GM21576 (cell line): ENCODE measurements around the gene ASMT.
"Not testable (repeated sequence)": the region's sequence is repeated elsewhere in the genome, so short reads cannot be mapped to it uniquely, and the experiment has no call there.

Experiments
- ATAC-seq: cut with Tn5 transposase; IDR thresholded peaks from one replicate; pipeline ENCODE4 v1.9.1; 2021; ENCODE audit warnings: mild to moderate bottlenecking, moderate library complexity; ENCODE audit not compliant: unreplicated experiment

Gene ASMT

GRCh38 chrX:1614927-1615326 is at the start of gene ASMT:
Gene ASMT, plus strand, starts transcription at chrX:1615059. Its CDS starts 141 bp downstream, at chrX:1615200.
- no peak for ATAC-seq

- not testable (repeated sequence) for ATAC-seq
Measured at GRCh38 chrX:1574181-1574580, 40.7 kb upstream of the ASMT start.

GRCh38 chrX:1576201-1576992 is 38.5 kb upstream of the ASMT start:
- no peak for ATAC-seq

GRCh38 chrX:1577845-1578244 is 37.0 kb upstream of the ASMT start:
- no peak for ATAC-seq

GRCh38 chrX:1578511-1579173 is 36.2 kb upstream of the ASMT start:
- ATAC-seq = no peak

- ATAC-seq = no peak
Measured at GRCh38 chrX:1581132-1581531, 33.7 kb upstream of the ASMT start.

GRCh38 chrX:1582686-1583437 is 32.0 kb upstream of the ASMT start:
- ATAC-seq = peak; percentile 65

GRCh38 chrX:1584237-1585011 is 30.4 kb upstream of the ASMT start:
- no peak for ATAC-seq

GRCh38 chrX:1587161-1587560 is 27.7 kb upstream of the ASMT start:
- ATAC-seq = no peak

GRCh38 chrX:1589356-1590130 is 25.3 kb upstream of the ASMT start:
- no peak for ATAC-seq

GRCh38 chrX:1591102-1591862 is 23.6 kb upstream of the ASMT start, which contains the start of gene AKAP17A:
Gene AKAP17A, plus strand, starts transcription at chrX:1591604. Its CDS starts 1,859 bp downstream, at chrX:1593463.
- peak; percentile 76 for ATAC-seq

- peak; percentile 2 for ATAC-seq
Measured at GRCh38 chrX:1591863-1592469, 22.9 kb upstream of the ASMT start.

GRCh38 chrX:1592470-1593142 is 22.3 kb upstream of the ASMT start:
- peak; percentile 39 for ATAC-seq

- no peak for ATAC-seq
Measured at GRCh38 chrX:1593286-1594271, 21.3 kb upstream of the ASMT start.

GRCh38 chrX:1595711-1596060 is 19.2 kb upstream of the ASMT start:
- no peak for ATAC-seq

- no peak for ATAC-seq
Measured at GRCh38 chrX:1596676-1597344, 18.0 kb upstream of the ASMT start.
